ENCODE results near the gene TANC2.
"Not testable (repeated sequence)": the region's sequence is repeated elsewhere in the genome, so short reads cannot be mapped to it uniquely, and the experiment has no call there.

Gene TANC2

GRCh38 chr17:62963296-62963695 is 2.7 kb upstream of the TANC2 start:
- DNase-seq: no peak
- intact Hi-C loops (cut with DNase I): no loop called here

- intact Hi-C loops (cut with DNase I): no loop called here
- no peak for DNase-seq
These were observed 1.5 kb upstream of the TANC2 start for GRCh38 chr17:62964506-62964905.

- intact Hi-C loops (cut with DNase I): no loop called here
- no peak for DNase-seq
These were observed 805 bp upstream of the TANC2 start for GRCh38 chr17:62965174-62965685.

GRCh38 chr17:62966426-62967204 is 580 bp downstream of the TANC2 start:
- intact Hi-C loops (cut with DNase I): no loop called here
- DNase-seq: peak in 8 of 10 donors; percentile 22 to 85 (median 44)

- DNase-seq: no peak
- intact Hi-C loops (cut with DNase I): no loop called here
These were observed 1.1 kb downstream of the TANC2 start for GRCh38 chr17:62967205-62967529.

- DNase-seq: peak in 2 of 10 donors; percentile 25 to 32
- intact Hi-C loops (cut with DNase I): loop anchor here (1.0 kb wide), 1 partner anchor 265 kb away; no protein-coding TSS in a partner anchor
These were observed 2.4 kb downstream of the TANC2 start for GRCh38 chr17:62968445-62968923.

GRCh38 chr17:62970610-62971009 is 4.6 kb downstream of the TANC2 start:
- no peak for DNase-seq
- intact Hi-C loops (cut with DNase I): no loop called here

GRCh38 chr17:62971853-62972252 is 5.8 kb downstream of the TANC2 start:
- DNase-seq: no peak
- intact Hi-C loops (cut with DNase I): no loop called here

GRCh38 chr17:62974788-62975187 is 8.8 kb downstream of the TANC2 start:
- intact Hi-C loops (cut with DNase I): no loop called here
- DNase-seq: no peak

GRCh38 chr17:62975206-62975605 is 9.2 kb downstream of the TANC2 start:
- DNase-seq: no peak
- intact Hi-C loops (cut with DNase I): no loop called here

- intact Hi-C loops (cut with DNase I); DNase-seq: not testable (repeated sequence)
These were observed 10.7 kb downstream of the TANC2 start for GRCh38 chr17:62976643-62977231.

- no peak for DNase-seq
- intact Hi-C loops (cut with DNase I): no loop called here
These were observed 14.8 kb downstream of the TANC2 start for GRCh38 chr17:62980842-62981241.

GRCh38 chr17:62981933-62982332 is 15.9 kb downstream of the TANC2 start:
- intact Hi-C loops (cut with DNase I): no loop called here
- DNase-seq: no peak

- DNase-seq: no peak
- intact Hi-C loops (cut with DNase I): no loop called here
These were observed 18.8 kb downstream of the TANC2 start for GRCh38 chr17:62984801-62985200.

GRCh38 chr17:62986549-62986948 is 20.5 kb downstream of the TANC2 start:
- peak in 1 of 10 donors; percentile 70 for DNase-seq
- intact Hi-C loops (cut with DNase I): no loop called here

- intact Hi-C loops (cut with DNase I): no loop called here
- no peak for DNase-seq
These were observed 21.1 kb downstream of the TANC2 start for GRCh38 chr17:62987136-62987535.

GRCh38 chr17:62989501-62989900 is 23.5 kb downstream of the TANC2 start:
- intact Hi-C loops (cut with DNase I): loop anchor here (2.0 kb wide), 1 partner anchor 413 kb away; no protein-coding TSS in a partner anchor
- no peak for DNase-seq

- intact Hi-C loops (cut with DNase I): no loop called here
- DNase-seq: no peak
These were observed 28.9 kb downstream of the TANC2 start for GRCh38 chr17:62994931-62995330.

GRCh38 chr17:62995377-62995885 is 29.4 kb downstream of the TANC2 start:
- DNase-seq: peak in 4 of 10 donors; percentile 25 to 83 (median 40)
- intact Hi-C loops (cut with DNase I): no loop called here

GRCh38 chr17:62996221-62996620 is 30.2 kb downstream of the TANC2 start:
- intact Hi-C loops (cut with DNase I): no loop called here
- no peak for DNase-seq

- intact Hi-C loops (cut with DNase I): no loop called here
- no peak for DNase-seq
These were observed 32.1 kb downstream of the TANC2 start for GRCh38 chr17:62998166-62998565.
